Astrocyte (in vitro differentiated cells and primary cell): ENCODE data around the gene KIAA0825. TPM values are rescaled to one million over a fixed set of nuclear protein-coding genes. Genes with fewer than 3 reads are reported as not detected.

Experiments used
- DNase-seq: peaks from one replicate; pipeline ENCODE4 v3.0.0-alpha.2; 2010; ENCODE audit warnings: low read depth
- FAIRE-seq: peaks from 2 replicates; lab custom pipeline; 2011; peaks lifted over from hg19 to GRCh38; lab: Jason Lieb, UNC
- H2AFZ ChIP-seq: 2 replicates; pipeline ENCODE4 v1.6.0; 2012; ENCODE audit warnings: low read depth, low read length, inconsistent platforms
- H3K27ac ChIP-seq: 2 replicates; pipeline ENCODE4 v1.5.1; 2011; ENCODE audit warnings: low read depth, low read length, inconsistent platforms
- H3K27me3 ChIP-seq: 2 replicates; pipeline ENCODE4 v1.6.0; 2011; ENCODE audit warnings: low read length, inconsistent platforms; ENCODE audit not compliant: insufficient read depth
- H3K36me3 ChIP-seq: 2 replicates; pipeline ENCODE4 v1.5.1; 2011; ENCODE audit warnings: low read length, inconsistent platforms; ENCODE audit not compliant: insufficient read depth
- H3K4me1 ChIP-seq: 2 replicates; pipeline ENCODE4 v1.5.1; 2011; ENCODE audit warnings: low read length, inconsistent platforms; ENCODE audit not compliant: insufficient read depth
- H3K4me2 ChIP-seq: 2 replicates; pipeline ENCODE4 v1.6.0; 2012; ENCODE audit warnings: low read length, inconsistent platforms
- H3K4me3 ChIP-seq: 2 replicates; pipeline ENCODE4 v1.5.1; 2011; ENCODE audit warnings: low read depth, mild to moderate bottlenecking, low read length, inconsistent platforms; ENCODE audit not compliant: insufficient read depth
- H3K79me2 ChIP-seq: 2 replicates; pipeline ENCODE4 v1.6.0; 2012; ENCODE audit warnings: mild to moderate bottlenecking, low read length, inconsistent platforms; ENCODE audit not compliant: insufficient read depth
- H3K9ac ChIP-seq: 2 replicates; pipeline ENCODE4 v1.6.0; 2012; ENCODE audit warnings: mild to moderate bottlenecking, low read length, inconsistent platforms
- H3K9me3 ChIP-seq: 2 replicates; pipeline ENCODE4 v1.5.1; 2012; ENCODE audit warnings: low read depth, mild to moderate bottlenecking, low read length, inconsistent platforms; ENCODE audit not compliant: insufficient read depth
- H4K20me1 ChIP-seq: 2 replicates; pipeline ENCODE4 v1.6.0; 2012; ENCODE audit warnings: low read length, inconsistent platforms; ENCODE audit not compliant: insufficient read depth
- H3K27ac Mint-ChIP-seq: one replicate; pipeline ENCODE4 v1.8.0; 2021; ENCODE audit warnings: mild to moderate bottlenecking, mixed read lengths; ENCODE audit not compliant: unreplicated experiment
- H3K27me3 Mint-ChIP-seq: one replicate; pipeline ENCODE4 v1.8.0; 2021; ENCODE audit warnings: low read depth, mixed read lengths; ENCODE audit not compliant: unreplicated experiment
- H3K36me3 Mint-ChIP-seq: one replicate; pipeline ENCODE4 v1.8.0; 2021; ENCODE audit warnings: low read depth, mixed read lengths; ENCODE audit not compliant: unreplicated experiment
- H3K4me1 Mint-ChIP-seq: one replicate; pipeline ENCODE4 v1.8.0; 2021; ENCODE audit warnings: low read depth, mixed read lengths; ENCODE audit not compliant: unreplicated experiment
- H3K4me3 Mint-ChIP-seq: one replicate; pipeline ENCODE4 v1.8.0; 2021; ENCODE audit warnings: mild to moderate bottlenecking, moderate library complexity, mixed read lengths; ENCODE audit not compliant: unreplicated experiment
- H3K9me3 Mint-ChIP-seq: one replicate; pipeline ENCODE4 v1.8.0; 2021; ENCODE audit warnings: mild to moderate bottlenecking, mixed read lengths; ENCODE audit not compliant: unreplicated experiment
- CTCF ChIP-seq: IDR thresholded peaks from 2 replicates; pipeline ENCODE4 v1.5.1; 2011; ENCODE audit warnings: low read depth, mild to moderate bottlenecking, inconsistent platforms, low read length, moderate library complexity; ENCODE audit not compliant: insufficient read depth
- EZH2 ChIP-seq: IDR thresholded peaks from 2 replicates; pipeline ENCODE4 v1.6.1; 2012; ENCODE audit warnings: mild to moderate bottlenecking, low read length, inconsistent platforms; ENCODE audit not compliant: insufficient read depth
- total RNA-seq: library from RNA; stranded (reverse); gene quantifications from 2 replicates; pipeline ENCODE4 v1.2.1, GENCODE V29; 2021

KIAA0825 gene
- total RNA-seq, 1 donor from 2014 or later: 2.5 TPM

GRCh38 chr5:94248175-94248875, 370.1 kb downstream of the KIAA0825 start:
- Histone ChIP-seq H3K79me2 (no peaks in the 10 kb centered on the region), H3K4me2 (no peak overlapping the region), H3K4me3 (no peak overlapping the region), H3K36me3 (no peaks in the 10 kb centered on the region), H3K9ac (no peak overlapping the region), H3K9me3 (no peaks in the 10 kb centered on the region), H4K20me1 (no peaks in the 10 kb centered on the region), H3K4me1 (peaks cover 3% of the 10 kb centered on the region), H3K27me3 (no peaks in the 10 kb centered on the region), H2AFZ (no peak overlapping the region), H3K27ac (no peak overlapping the region)
- FAIRE-seq: no peak
- Mint-ChIP-seq H3K9me3 (peaks cover 1% of the 10 kb centered on the region), H3K36me3 (peaks cover 1% of the 10 kb centered on the region), H3K27ac (no peak overlapping the region), H3K27me3 (no peaks in the 10 kb centered on the region), H3K4me1 (peaks cover 9% of the 10 kb centered on the region), H3K4me3 (no peak overlapping the region)
- no peak for TF ChIP-seq CTCF
- TF ChIP-seq EZH2: no peak
- DNase-seq: no peak

DNA sequence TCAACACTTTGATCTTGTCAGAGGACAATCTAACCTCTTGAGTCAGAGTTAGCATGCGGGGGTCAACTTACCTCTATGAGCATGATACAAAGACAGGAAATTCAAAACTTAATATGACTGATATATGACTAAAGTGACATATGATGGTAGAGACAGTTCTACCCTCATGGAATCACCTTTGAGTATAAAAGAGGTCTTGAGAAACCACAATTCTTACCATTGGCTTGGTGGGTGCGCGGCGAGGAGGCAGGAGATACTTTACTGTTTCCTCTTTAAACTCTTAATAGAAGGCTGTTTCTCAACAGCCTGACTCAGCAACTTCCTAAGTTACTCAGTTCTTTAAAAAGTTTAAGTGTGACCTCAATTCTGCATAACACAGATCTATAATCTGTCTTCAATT, 372.8 kb downstream of the KIAA0825 start:
- FAIRE-seq (no peak), DNase-seq (peak; percentile 30)
- Histone ChIP-seq H3K79me2 (no peaks in the 10 kb centered on the region), H2AFZ (no peak overlapping the region), H3K4me2 (no peak overlapping the region), H3K4me1 (peaks cover 13% of the 10 kb centered on the region), H3K9ac (no peak overlapping the region), H3K27me3 (no peaks in the 10 kb centered on the region), H4K20me1 (no peaks in the 10 kb centered on the region), H3K9me3 (no peaks in the 10 kb centered on the region), H3K4me3 (no peak overlapping the region), H3K36me3 (no peaks in the 10 kb centered on the region), H3K27ac (no peak overlapping the region)
- Mint-ChIP-seq H3K27ac (no peak overlapping the region), H3K4me3 (no peak overlapping the region), H3K4me1 (peaks cover 24% of the 10 kb centered on the region), H3K9me3 (peaks cover 1% of the 10 kb centered on the region), H3K27me3 (no peaks in the 10 kb centered on the region), H3K36me3 (peaks cover 1% of the 10 kb centered on the region)
- TF ChIP-seq EZH2 (no peak), CTCF (no peak)

DNA sequence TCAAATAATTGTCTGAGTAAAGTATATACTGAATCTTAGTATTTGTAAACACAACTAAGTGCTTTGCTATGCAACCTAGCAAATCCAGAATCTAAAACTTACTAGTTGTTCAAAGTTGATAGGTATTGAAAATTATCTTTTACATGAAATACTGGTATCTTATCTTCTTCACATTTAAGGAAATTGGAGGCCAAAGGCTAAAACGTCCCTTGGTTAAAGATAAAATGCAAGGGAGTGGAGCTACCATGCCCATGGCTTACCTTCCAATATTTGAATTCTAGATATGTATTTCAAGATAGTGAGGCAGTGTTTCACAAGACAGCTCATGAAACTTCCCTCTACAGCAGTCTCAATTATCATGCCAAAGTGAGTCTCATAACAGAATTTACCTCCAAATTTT, 373.5 kb downstream of the KIAA0825 start:
- Mint-ChIP-seq H3K4me3 (no peak overlapping the region), H3K27me3 (no peaks in the 10 kb centered on the region), H3K9me3 (peaks cover 1% of the 10 kb centered on the region), H3K4me1 (peaks cover 28% of the 10 kb centered on the region), H3K36me3 (peaks cover 1% of the 10 kb centered on the region), H3K27ac (no peak overlapping the region)
- no peak for FAIRE-seq
- H3K79me2 ChIP-seq: no peaks in the 10 kb centered on the region
- no peaks in the 10 kb centered on the region for H3K9me3 ChIP-seq
- H3K4me2 ChIP-seq: no peak overlapping the region
- TF ChIP-seq CTCF (no peak), EZH2 (no peak)
- H3K4me1 ChIP-seq: peaks cover 16% of the 10 kb centered on the region
- H3K27me3 ChIP-seq: no peaks in the 10 kb centered on the region
- DNase-seq: no peak
- no peaks in the 10 kb centered on the region for H3K36me3 ChIP-seq
- no peak overlapping the region for H3K27ac ChIP-seq
- no peak overlapping the region for H2AFZ ChIP-seq
- no peak overlapping the region for H3K4me3 ChIP-seq
- no peak overlapping the region for H3K9ac ChIP-seq
- no peaks in the 10 kb centered on the region for H4K20me1 ChIP-seq
